HCT116 (cell line): Measurements from ENCODE around the gene FBXO8. TPM values are rescaled to one million over a fixed set of nuclear protein-coding genes. Genes with fewer than 3 reads are reported as not detected.

Source experiments
- ATAC-seq: fragments of 200-7000 bp; cut with Tn5 transposase; 2 replicates; pipeline ENCODE4 v1.9.1; 2020; ENCODE audit warnings: mild to moderate bottlenecking, moderate library complexity
- BruUV-seq: library from RNA; stranded (reverse); fragments of 400-500 nt; replicated peaks from 2 replicates; lab custom pipeline; 2021; lab: Mats Ljungman, UMichigan
- CTCF ChIA-PET: fragments of 300-600 bp; sonication (Branson Sonifier 250); formaldehyde crosslinking; loops from one replicate; lab custom pipeline; 2021; ENCODE audit warnings: antibody characterized with exemption; lab: Charles Lee
- POLR2A ChIA-PET: fragments of 300-600, 350-600 bp; sonication (Branson Sonifier 250); formaldehyde crosslinking; loops from one replicate; lab custom pipeline; 2021; ENCODE audit warnings: antibody characterized with exemption; lab: Charles Lee
- RAD21 ChIA-PET, 2 experiments: fragments of 300-600 bp; sonication (Branson Sonifier 250); formaldehyde crosslinking; loops; one replicate each; lab custom pipeline; 2023; ENCODE audit warnings: low total read pairs in 2 of 2; ENCODE audit not compliant: uncharacterized antibody in 2 of 2, unreplicated experiment in 2 of 2, low non-redundant PET in 1 of 2; lab: Charles Lee
- DNase-seq: peaks from one replicate; pipeline ENCODE4 v3.0.0-alpha.2; 2010; ENCODE audit warnings: low read depth, low spot score
- H2AFZ ChIP-seq: fragments of 200-600 bp; shearing (Covaris generic), sonication (generic); 2 replicates; pipeline ENCODE4 v1.6.1; 2017; ENCODE audit warnings: low read depth, mixed run types, mixed read lengths, antibody characterized with exemption, low read length; ENCODE audit not compliant: poor library complexity, severe bottlenecking
- H3K27ac ChIP-seq: 2 replicates; pipeline ENCODE4 v1.5.1; 2012; ENCODE audit warnings: low read depth, low read length
- H3K27me3 ChIP-seq: fragments of 200-600 bp; sonication (generic); 2 replicates; pipeline ENCODE4 v1.6.1; 2016; ENCODE audit warnings: mixed run types, low read length, mixed read lengths; ENCODE audit not compliant: insufficient read depth
- H3K36me3 ChIP-seq, 2 experiments: fragments of 200-500 bp in 1 of 2; fragments of 200-600 bp in 1 of 2; sonication (Bioruptor generic) in 1 of 2; sonication (generic) in 1 of 2; 2 replicates each; pipeline versions ENCODE4 v1.5.1 to v1.6.1; 2014 to 2016; ENCODE audit warnings: low read length in 2 of 2, inconsistent platforms in 1 of 2, mixed read lengths in 1 of 2, mixed run types in 1 of 2; ENCODE audit not compliant: insufficient read depth in 2 of 2, control insufficient read depth in 1 of 2
- H3K4me1 ChIP-seq, 2 experiments: fragments of 200-600 bp in 1 of 2; sonication (generic) in 1 of 2; 2 replicates each; pipeline versions ENCODE4 v1.5.1 to v1.6.1; 2012 to 2017; ENCODE audit warnings: low read length in 2 of 2, inconsistent platforms in 1 of 2, mild to moderate bottlenecking in 1 of 2, mixed read lengths in 1 of 2, mixed run types in 1 of 2, moderate library complexity in 1 of 2; ENCODE audit not compliant: insufficient read depth in 2 of 2, control insufficient read depth in 1 of 2
- H3K4me2 ChIP-seq: fragments of 200-600 bp; sonication (generic); 2 replicates; pipeline ENCODE4 v1.6.1; 2017; ENCODE audit warnings: mixed run types, low read length, mixed read lengths
- H3K4me3 ChIP-seq, 2 experiments: fragments of 200-600 bp in 1 of 2; sonication (generic) in 1 of 2; replicated peaks in 1 of 2; 2 replicates each; pipeline ENCODE4 v1.5.1; 2011 to 2016; ENCODE audit warnings: low read length in 2 of 2, control low read depth in 1 of 2, low read depth in 1 of 2, mild to moderate bottlenecking in 1 of 2, mixed read lengths in 1 of 2, mixed run types in 1 of 2
- H3K79me2 ChIP-seq: fragments of 200-600 bp; sonication (generic); 2 replicates; pipeline ENCODE4 v1.6.1; 2017; ENCODE audit warnings: mild to moderate bottlenecking, mixed run types, low read length, moderate library complexity, mixed read lengths; ENCODE audit not compliant: insufficient read depth
- H3K9ac ChIP-seq: fragments of 200-600 bp; sonication (generic); 2 replicates; pipeline ENCODE4 v1.6.1; 2016; ENCODE audit warnings: low read length, mixed read lengths
- H3K9me2 ChIP-seq: fragments of 200-600 bp; sonication (generic), shearing (Covaris generic); 2 replicates; pipeline ENCODE4 v1.6.1; 2017; ENCODE audit warnings: mixed run types, mild to moderate bottlenecking, moderate library complexity; ENCODE audit not compliant: insufficient read depth
- H3K9me3 ChIP-seq, 2 experiments: fragments of 200-500 bp in 1 of 2; fragments of 200-600 bp in 1 of 2; sonication (Bioruptor generic) in 1 of 2; sonication (generic) in 1 of 2; 2 replicates each; pipeline ENCODE4 v1.6.1; 2014 to 2017; ENCODE audit warnings: low read length in 2 of 2, mixed read lengths in 2 of 2, inconsistent platforms in 1 of 2, low read depth in 1 of 2, mild to moderate bottlenecking in 1 of 2, mixed run types in 1 of 2, moderate library complexity in 1 of 2; ENCODE audit not compliant: control insufficient read depth in 1 of 2, insufficient read depth in 1 of 2
- H4K20me1 ChIP-seq: fragments of 200-600 bp; sonication (generic), shearing (Covaris generic); 2 replicates; pipeline ENCODE4 v1.6.1; 2017; ENCODE audit warnings: mixed run types, mild to moderate bottlenecking, moderate library complexity; ENCODE audit not compliant: insufficient read depth
- CBX3 ChIP-seq: IDR thresholded peaks from 2 replicates; pipeline ENCODE4 v1.6.1; 2012; ENCODE audit warnings: low read depth
- CEBPB ChIP-seq: IDR thresholded peaks from 2 replicates; pipeline ENCODE4 v1.6.1; 2012; ENCODE audit warnings: low read depth
- ELF1 ChIP-seq: IDR thresholded peaks from 2 replicates; pipeline ENCODE4 v1.6.1; 2012; ENCODE audit warnings: low read depth, borderline replicate concordance
- EZH2 ChIP-seq: fragments of 200-600 bp; sonication (generic); IDR thresholded peaks from 2 replicates; pipeline ENCODE4 v1.6.1; 2017; ENCODE audit warnings: antibody characterized with exemption, mixed run types
- FOSL1 ChIP-seq: IDR thresholded peaks from 2 replicates; pipeline ENCODE4 v1.6.1; 2012; ENCODE audit warnings: low read depth
- POLR2A ChIP-seq: IDR thresholded peaks from 2 replicates; pipeline ENCODE4 v1.7.0; 2011; ENCODE audit warnings: borderline replicate concordance; ENCODE audit not compliant: insufficient read depth, insufficient read length; ENCODE audit errors: extremely low read depth
- SIN3A ChIP-seq: IDR thresholded peaks from 2 replicates; pipeline ENCODE4 v1.6.1; 2012; ENCODE audit warnings: low read depth
- SP1 ChIP-seq: IDR thresholded peaks from 2 replicates; pipeline ENCODE4 v1.6.1; 2012; ENCODE audit warnings: low read depth
- ZFX ChIP-seq: fragments of 450-650 bp; IDR thresholded peaks from 2 replicates; pipeline ENCODE4 v1.6.1; 2017
- intact Hi-C: fragments of 100-400 bp; cut with micrococcal nuclease; formaldehyde crosslinking; loops from 2 replicates; pipeline ENCODE4 v1.10.0; 2022
- total RNA-seq: library from RNA; stranded (reverse); gene quantifications from one replicate; pipeline ENCODE4 v1.2.1, GENCODE V29; 2021; ENCODE audit not compliant: unreplicated experiment
- TF ChIP-seq, protein P1 (sequence below): IDR thresholded peaks from 2 replicates; pipeline ENCODE4 v1.6.1; 2012
- TF ChIP-seq, protein P2 (sequence below), 3 experiments: fragments of 200-600 bp in 1 of 3; sonication (generic) in 1 of 3; IDR thresholded peaks in 2 of 3; conservative IDR thresholded peaks in 1 of 3; 2 replicates each; pipeline ENCODE4 v1.5.1; 2012 to 2017; ENCODE audit warnings: low read depth in 2 of 3, low read length in 2 of 3, antibody characterized with exemption in 1 of 3, borderline replicate concordance in 1 of 3, control low read depth in 1 of 3, mild to moderate bottlenecking in 1 of 3, mixed read lengths in 1 of 3, mixed run types in 1 of 3, moderate library complexity in 1 of 3; ENCODE audit not compliant: insufficient read depth in 1 of 3
- TF ChIP-seq, protein P3 (sequence below): IDR thresholded peaks from 2 replicates; pipeline ENCODE4 v1.6.1; 2011; ENCODE audit warnings: mild to moderate bottlenecking, low read length, moderate library complexity; ENCODE audit not compliant: insufficient replicate concordance; ENCODE audit errors: extremely low read depth

FBXO8 gene
- total RNA-seq, 1 experiment from 2014 or later = 13.0 TPM

DNA sequence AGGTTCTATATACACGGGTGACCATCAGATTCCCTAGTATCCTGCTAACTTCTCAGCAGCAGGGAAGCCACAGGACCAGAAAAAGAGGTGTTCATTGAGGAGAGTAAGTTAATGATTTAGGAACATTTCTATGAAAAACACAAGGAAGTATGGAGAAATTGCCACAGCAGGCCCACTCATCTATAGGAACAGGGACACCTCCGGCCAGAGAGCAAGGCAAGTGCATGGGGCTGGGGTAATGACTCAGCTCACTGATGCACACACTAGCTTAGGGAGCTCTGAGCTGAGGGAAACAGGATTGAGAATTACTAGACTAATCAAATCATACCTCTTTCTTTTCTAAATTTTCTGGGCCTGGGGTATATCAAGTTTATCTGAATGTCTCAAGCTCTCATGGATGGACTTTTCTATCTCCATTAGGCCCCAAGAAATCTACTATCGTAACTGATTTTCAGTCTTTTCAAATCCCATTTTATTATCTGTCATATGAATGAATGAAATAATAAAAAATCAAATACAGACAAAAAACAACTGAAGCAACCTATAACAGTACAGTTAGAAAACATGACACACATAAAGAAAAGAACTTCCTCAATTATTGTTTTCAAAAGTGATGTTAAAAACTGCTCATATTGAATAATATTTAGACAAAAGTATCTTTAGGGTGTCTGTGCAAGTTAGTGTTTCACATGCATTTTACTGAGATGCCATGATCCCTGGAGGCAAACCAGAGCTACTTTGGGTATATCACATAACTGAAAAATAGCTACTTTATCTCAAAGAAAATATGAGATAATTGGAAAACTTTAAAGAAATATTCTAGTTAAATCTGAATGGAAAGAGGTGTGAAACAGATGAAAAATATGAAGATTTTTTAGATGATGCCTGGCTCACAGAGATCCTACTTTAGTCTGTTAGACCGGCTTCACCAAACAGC lies 89.8 kb downstream of the FBXO8 start:
- Histone ChIP-seq H3K9ac (no peak overlapping the region), H3K27ac (no peak overlapping the region), H2AFZ (no peak overlapping the region), H4K20me1 (no peaks in the 10 kb centered on the region), H3K4me1 (no peaks in the 10 kb centered on the region), H3K4me2 (no peak overlapping the region), H3K36me3 (no peaks in the 10 kb centered on the region), H3K9me3 (no peaks in the 10 kb centered on the region), H3K9me2 (no peaks in the 10 kb centered on the region), H3K79me2 (no peaks in the 10 kb centered on the region), H3K4me3 (no peak overlapping the region), H3K27me3 (peaks cover 20% of the 10 kb centered on the region)
- TF ChIP-seq, protein P1, sequence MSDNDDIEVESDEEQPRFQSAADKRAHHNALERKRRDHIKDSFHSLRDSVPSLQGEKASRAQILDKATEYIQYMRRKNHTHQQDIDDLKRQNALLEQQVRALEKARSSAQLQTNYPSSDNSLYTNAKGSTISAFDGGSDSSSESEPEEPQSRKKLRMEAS = no peak
- no peak for TF ChIP-seq ELF1
- TF ChIP-seq, protein P2, sequence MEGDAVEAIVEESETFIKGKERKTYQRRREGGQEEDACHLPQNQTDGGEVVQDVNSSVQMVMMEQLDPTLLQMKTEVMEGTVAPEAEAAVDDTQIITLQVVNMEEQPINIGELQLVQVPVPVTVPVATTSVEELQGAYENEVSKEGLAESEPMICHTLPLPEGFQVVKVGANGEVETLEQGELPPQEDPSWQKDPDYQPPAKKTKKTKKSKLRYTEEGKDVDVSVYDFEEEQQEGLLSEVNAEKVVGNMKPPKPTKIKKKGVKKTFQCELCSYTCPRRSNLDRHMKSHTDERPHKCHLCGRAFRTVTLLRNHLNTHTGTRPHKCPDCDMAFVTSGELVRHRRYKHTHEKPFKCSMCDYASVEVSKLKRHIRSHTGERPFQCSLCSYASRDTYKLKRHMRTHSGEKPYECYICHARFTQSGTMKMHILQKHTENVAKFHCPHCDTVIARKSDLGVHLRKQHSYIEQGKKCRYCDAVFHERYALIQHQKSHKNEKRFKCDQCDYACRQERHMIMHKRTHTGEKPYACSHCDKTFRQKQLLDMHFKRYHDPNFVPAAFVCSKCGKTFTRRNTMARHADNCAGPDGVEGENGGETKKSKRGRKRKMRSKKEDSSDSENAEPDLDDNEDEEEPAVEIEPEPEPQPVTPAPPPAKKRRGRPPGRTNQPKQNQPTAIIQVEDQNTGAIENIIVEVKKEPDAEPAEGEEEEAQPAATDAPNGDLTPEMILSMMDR (IDR thresholded peaks at IDR 0.05 in 2 of 3, conservative IDR thresholded peaks at IDR 0.05 in 1 of 3; ENCODE audit: borderline replicate concordance in 1 of 3, insufficient read depth in 1 of 3, low read depth in 2 of 3, low read length in 2 of 3) = no peak
- TF ChIP-seq, protein P3, sequence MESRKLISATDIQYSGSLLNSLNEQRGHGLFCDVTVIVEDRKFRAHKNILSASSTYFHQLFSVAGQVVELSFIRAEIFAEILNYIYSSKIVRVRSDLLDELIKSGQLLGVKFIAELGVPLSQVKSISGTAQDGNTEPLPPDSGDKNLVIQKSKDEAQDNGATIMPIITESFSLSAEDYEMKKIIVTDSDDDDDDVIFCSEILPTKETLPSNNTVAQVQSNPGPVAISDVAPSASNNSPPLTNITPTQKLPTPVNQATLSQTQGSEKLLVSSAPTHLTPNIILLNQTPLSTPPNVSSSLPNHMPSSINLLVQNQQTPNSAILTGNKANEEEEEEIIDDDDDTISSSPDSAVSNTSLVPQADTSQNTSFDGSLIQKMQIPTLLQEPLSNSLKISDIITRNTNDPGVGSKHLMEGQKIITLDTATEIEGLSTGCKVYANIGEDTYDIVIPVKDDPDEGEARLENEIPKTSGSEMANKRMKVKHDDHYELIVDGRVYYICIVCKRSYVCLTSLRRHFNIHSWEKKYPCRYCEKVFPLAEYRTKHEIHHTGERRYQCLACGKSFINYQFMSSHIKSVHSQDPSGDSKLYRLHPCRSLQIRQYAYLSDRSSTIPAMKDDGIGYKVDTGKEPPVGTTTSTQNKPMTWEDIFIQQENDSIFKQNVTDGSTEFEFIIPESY = no peak
- TF ChIP-seq SIN3A = no peak
- no peak for TF ChIP-seq CEBPB
- TF ChIP-seq EZH2 = no peak
- TF ChIP-seq ZFX = no peak
- no peak for TF ChIP-seq CBX3
- no peak for TF ChIP-seq FOSL1
- no peak for TF ChIP-seq POLR2A
- TF ChIP-seq SP1 = no peak
- ChIA-PET CTCF (no interaction called here), RAD21 (no interaction called here), POLR2A (no interaction called here)
- BruUV-seq = no TSS peak
- DNase-seq (no peak), ATAC-seq (no peak)
- intact Hi-C loops = no loop called here
